KMS-11 (cell line): ENCODE data around the gene TSSK3.

Experiments used
- H2AFZ ChIP-seq: fragments of 200-600 bp; sonication (generic); 2 replicates; pipeline ENCODE4 v1.6.1; 2016; ENCODE audit warnings: antibody characterized with exemption, mixed run types, low read depth
- H3K27ac ChIP-seq: fragments of 200-600 bp; sonication (generic); 2 replicates; pipeline ENCODE4 v1.6.1; 2016; ENCODE audit warnings: mild to moderate bottlenecking, mixed run types
- H3K27me3 ChIP-seq: fragments of 200-600 bp; sonication (generic); 2 replicates; pipeline ENCODE4 v1.6.1; 2017; ENCODE audit warnings: mild to moderate bottlenecking, low read depth, mixed run types, moderate library complexity; ENCODE audit not compliant: insufficient read depth
- H3K36me3 ChIP-seq: fragments of 200-600 bp; sonication (generic); 2 replicates; pipeline ENCODE4 v1.6.1; 2017; ENCODE audit warnings: mild to moderate bottlenecking, mixed run types; ENCODE audit not compliant: insufficient read depth
- H3K4me1 ChIP-seq: fragments of 200-600 bp; sonication (generic); 2 replicates; pipeline ENCODE4 v1.6.1; 2016; ENCODE audit warnings: mild to moderate bottlenecking, low read depth, mixed run types; ENCODE audit not compliant: poor library complexity, severe bottlenecking
- H3K4me2 ChIP-seq: fragments of 200-600 bp; sonication (generic); 2 replicates; pipeline ENCODE4 v1.7.0; 2016; ENCODE audit warnings: mild to moderate bottlenecking, mixed run types
- H3K4me3 ChIP-seq: fragments of 200-600 bp; sonication (generic); IDR thresholded peaks from 2 replicates; pipeline ENCODE4 v1.6.1; 2017; ENCODE audit warnings: low read depth, low read length, mixed read lengths; ENCODE audit not compliant: insufficient read depth
- H3K79me2 ChIP-seq: fragments of 200-600 bp; sonication (generic); 2 replicates; pipeline ENCODE4 v1.6.1; 2016; ENCODE audit warnings: low read depth, mixed run types; ENCODE audit not compliant: insufficient read depth
- H3K9ac ChIP-seq: fragments of 200-600 bp; sonication (generic); 2 replicates; pipeline ENCODE4 v1.6.1; 2016; ENCODE audit warnings: mild to moderate bottlenecking, mixed run types
- H4K20me1 ChIP-seq: fragments of 200-600 bp; sonication (generic); 2 replicates; pipeline ENCODE4 v1.6.1; 2016; ENCODE audit warnings: mild to moderate bottlenecking, mixed run types; ENCODE audit not compliant: insufficient read depth
- CTCF ChIP-seq: fragments of 200-600 bp; sonication (generic); conservative IDR thresholded peaks from 2 replicates; pipeline ENCODE4 v1.6.1; 2017; ENCODE audit warnings: low read depth, mild to moderate bottlenecking, antibody characterized with exemption, low read length, moderate library complexity, mixed read lengths

The TSSK3 gene

DNA sequence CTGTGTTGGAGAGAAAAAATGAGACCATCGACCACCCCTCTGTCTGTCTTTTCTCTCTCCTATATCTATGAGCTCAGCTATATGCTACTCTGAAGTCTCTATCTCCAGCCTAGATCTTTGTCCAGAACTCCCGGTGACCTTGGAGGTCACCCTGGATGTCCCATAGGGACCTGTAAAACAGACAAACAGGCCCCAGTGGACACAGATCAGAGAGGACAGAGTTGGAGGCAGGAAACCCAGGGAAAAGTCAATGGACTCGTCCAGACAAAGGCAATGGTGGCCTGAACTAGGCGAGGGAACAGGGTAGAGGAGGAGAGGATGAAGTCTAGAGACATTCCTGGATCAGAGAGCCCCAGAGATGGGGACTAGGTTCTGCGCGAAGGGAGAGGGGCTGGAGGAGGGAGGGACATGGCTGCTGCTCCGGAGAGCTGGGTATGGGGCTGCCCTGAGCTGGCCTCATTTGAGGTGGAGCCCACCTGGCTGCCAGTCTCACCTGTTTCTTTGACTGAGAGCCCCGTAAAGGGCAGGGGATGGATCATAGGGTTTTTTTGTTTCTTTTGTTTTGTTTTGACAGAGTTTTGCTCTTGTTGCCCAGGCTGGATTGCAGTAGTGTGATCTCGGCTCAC lies 15.7 kb upstream of the TSSK3 start:
- Histone ChIP-seq H3K4me3 (no peak overlapping the region), H3K79me2 (no peaks in the 10 kb centered on the region), H3K4me2 (no peak overlapping the region), H4K20me1 (no peaks in the 10 kb centered on the region), H3K4me1 (peaks cover 18% of the 10 kb centered on the region), H2AFZ (no peak overlapping the region), H3K9ac (no peak overlapping the region), H3K27me3 (no peaks in the 10 kb centered on the region), H3K36me3 (no peaks in the 10 kb centered on the region), H3K27ac (no peak overlapping the region)
- no peak for TF ChIP-seq CTCF

- Histone ChIP-seq H3K36me3 (no peaks in the 10 kb centered on the region), H3K4me3 (no peak overlapping the region), H2AFZ (no peak overlapping the region), H3K79me2 (no peaks in the 10 kb centered on the region), H4K20me1 (no peaks in the 10 kb centered on the region), H3K4me2 (no peak overlapping the region), H3K9ac (no peak overlapping the region), H3K27me3 (no peaks in the 10 kb centered on the region), H3K27ac (no peak overlapping the region), H3K4me1 (peaks cover 13% of the 10 kb centered on the region)
- no peak for TF ChIP-seq CTCF
These were observed 13.1 kb upstream of the TSSK3 start for GRCh38 chr1:32349211-32349708.

- Histone ChIP-seq H4K20me1 (no peaks in the 10 kb centered on the region), H3K4me1 (peaks cover 13% of the 10 kb centered on the region), H3K27ac (peak overlapping the region; percentile 6; the same call in 1 of the 2 replicates), H3K9ac (peak overlapping the region; percentile 19; the same call in 1 of the 2 replicates), H3K36me3 (no peaks in the 10 kb centered on the region), H3K27me3 (no peaks in the 10 kb centered on the region), H2AFZ (peak overlapping the region; percentile 62; the same call in 1 of the 2 replicates), H3K4me2 (no peak overlapping the region), H3K4me3 (no peak overlapping the region), H3K79me2 (no peaks in the 10 kb centered on the region)
- peak; percentile 75 for TF ChIP-seq CTCF
These were observed 11.4 kb upstream of the TSSK3 start for GRCh38 chr1:32350785-32351398.

GRCh38 chr1:32351399-32352238 lies 10.7 kb upstream of the TSSK3 start:
- Histone ChIP-seq H3K4me2 (peak overlapping the region; percentile 68), H3K4me1 (peaks cover 13% of the 10 kb centered on the region), H3K27me3 (no peaks in the 10 kb centered on the region), H4K20me1 (no peaks in the 10 kb centered on the region), H3K4me3 (no peak overlapping the region), H3K36me3 (no peaks in the 10 kb centered on the region), H3K79me2 (no peaks in the 10 kb centered on the region), H2AFZ (peak overlapping the region; percentile 62), H3K9ac (peak overlapping the region; percentile 74; the same call in 1 of the 2 replicates), H3K27ac (peak overlapping the region; percentile 13; the same call in 1 of the 2 replicates)
- no peak for TF ChIP-seq CTCF
